Caco-2 (cell line): ENCODE results near the gene LUM. TPM values are rescaled to one million over a fixed set of nuclear protein-coding genes. Genes with fewer than 3 reads are reported as not detected.

Experiments used
- BruUV-seq: library from RNA; stranded (reverse); fragments of 400-500 nt; replicated peaks from 2 replicates; lab custom pipeline; 2021; lab: Mats Ljungman, UMichigan
- CTCF ChIA-PET: fragments of 300-600 bp; sonication (Branson Sonifier 250); formaldehyde crosslinking; loops from one replicate; lab custom pipeline; 2022; ENCODE audit warnings: antibody characterized with exemption; lab: Charles Lee
- POLR2A ChIA-PET: fragments of 300-600 bp; sonication (Branson Sonifier 250); formaldehyde crosslinking; loops from one replicate; lab custom pipeline; 2022; ENCODE audit warnings: antibody characterized with exemption; lab: Charles Lee
- DNase-seq, 2 experiments: peaks; one replicate each; pipeline versions ENCODE4 v3.0.0 to v3.0.0-alpha.2; 2020 to 2022
- H3K27me3 ChIP-seq: replicated peaks from 2 replicates; pipeline ENCODE4 v1.6.0; 2011; ENCODE audit warnings: low read length; ENCODE audit not compliant: control insufficient read depth, insufficient read depth
- H3K36me3 ChIP-seq: 2 replicates; pipeline ENCODE4 v1.5.1; 2011; ENCODE audit warnings: low read length; ENCODE audit not compliant: control insufficient read depth, insufficient read depth
- H3K4me1 ChIP-seq: fragments of 250-450 bp; sonication (Bioruptor Pico); 2 replicates; pipeline ENCODE4 v1.5.1; 2020; ENCODE audit warnings: mild to moderate bottlenecking
- H3K4me3 ChIP-seq: 2 replicates; pipeline ENCODE4 v1.5.1; 2011; ENCODE audit warnings: low read depth, mild to moderate bottlenecking, control low read depth, low read length
- H3K9me3 ChIP-seq: fragments of 250-450 bp; sonication (Bioruptor Pico); 2 replicates; pipeline ENCODE4 v1.5.1; 2020; ENCODE audit warnings: mild to moderate bottlenecking, moderate library complexity
- H3K27ac Mint-ChIP-seq: one replicate; pipeline ENCODE4 v1.8.0; 2022; ENCODE audit warnings: mixed read lengths; ENCODE audit not compliant: unreplicated experiment
- H3K27me3 Mint-ChIP-seq: one replicate; pipeline ENCODE4 v1.8.0; 2022; ENCODE audit warnings: mixed read lengths; ENCODE audit not compliant: insufficient read depth, unreplicated experiment
- H3K36me3 Mint-ChIP-seq: one replicate; pipeline ENCODE4 v1.8.0; 2022; ENCODE audit warnings: mild to moderate bottlenecking, mixed read lengths; ENCODE audit not compliant: insufficient read depth, unreplicated experiment
- H3K4me1 Mint-ChIP-seq: one replicate; pipeline ENCODE4 v1.8.0; 2022; ENCODE audit warnings: low read depth, mixed read lengths; ENCODE audit not compliant: unreplicated experiment
- H3K4me3 Mint-ChIP-seq: one replicate; pipeline ENCODE4 v1.8.0; 2022; ENCODE audit warnings: mild to moderate bottlenecking, moderate library complexity, mixed read lengths; ENCODE audit not compliant: unreplicated experiment
- H3K9me3 Mint-ChIP-seq: one replicate; pipeline ENCODE4 v1.8.0; 2022; ENCODE audit warnings: mixed read lengths; ENCODE audit not compliant: unreplicated experiment
- CTCF ChIP-seq, 2 experiments: fragments of 200-600 bp in 1 of 2; IDR thresholded peaks; 1 replicate in 1 of 2; 2 replicates in 1 of 2; pipeline versions ENCODE4 v1.5.1 to v1.8.0; 2011 to 2022; ENCODE audit warnings: antibody characterized with exemption in 1 of 2, control low read depth in 1 of 2, inconsistent platforms in 1 of 2, low read depth in 1 of 2, low read length in 1 of 2, mild to moderate bottlenecking in 1 of 2, moderate library complexity in 1 of 2; ENCODE audit not compliant: insufficient read depth in 1 of 2, severe bottlenecking in 1 of 2, unreplicated experiment in 1 of 2
- intact Hi-C: fragments of 100-400 bp; cut with micrococcal nuclease; formaldehyde crosslinking; loops from one replicate; pipeline ENCODE4 v1.10.0; 2022; ENCODE audit not compliant: unreplicated experiment
- total RNA-seq: library from RNA; stranded (reverse); gene quantifications from 2 replicates; pipeline ENCODE4 v1.2.3, GENCODE V29; 2022

LUM gene
- total RNA-seq, 1 experiment from 2014 or later, result 4.5 TPM

GRCh38 chr12:91119089-91119488 is 7.8 kb upstream of the LUM start:
- ChIA-PET POLR2A (no interaction called here), CTCF (no interaction called here)

GRCh38 chr12:91113621-91114020 is 2.3 kb upstream of the LUM start:
- peaks cover 11% of the 10 kb centered on the region; the same call in 1 of the 2 replicates for H3K4me1 ChIP-seq
- ChIA-PET POLR2A (no interaction called here), CTCF (no interaction called here)
- intact Hi-C loops, result no loop called here
- Mint-ChIP-seq H3K27me3 (no peaks in the 10 kb centered on the region), H3K9me3 (no peaks in the 10 kb centered on the region), H3K4me1 (peaks cover 13% of the 10 kb centered on the region), H3K4me3 (no peak overlapping the region), H3K36me3 (no peaks in the 10 kb centered on the region), H3K27ac (no peak overlapping the region)
- no TSS peak for BruUV-seq
- no peaks in the 10 kb centered on the region for H3K9me3 ChIP-seq
- DNase-seq, result no peak
- H3K4me3 ChIP-seq, result no peak overlapping the region
- H3K27me3 ChIP-seq, result no peaks in the 10 kb centered on the region
- no peaks in the 10 kb centered on the region for H3K36me3 ChIP-seq
- no peak for TF ChIP-seq CTCF (IDR thresholded peaks at IDR 0.05; ENCODE audit: insufficient read depth in 1 of 2, low read depth in 1 of 2, low read length in 1 of 2, severe bottlenecking in 1 of 2, unreplicated experiment in 1 of 2)

More at GRCh38 chr12:91119089-91119488, 7.8 kb upstream of the LUM start:
- no peak overlapping the region for H3K4me3 ChIP-seq
- H3K27ac Mint-ChIP-seq, result no peak overlapping the region
- no TSS peak for BruUV-seq
- DNase-seq, result no peak
- H3K9me3 Mint-ChIP-seq, result peaks cover 6% of the 10 kb centered on the region
- no peaks in the 10 kb centered on the region for H3K27me3 ChIP-seq
- H3K36me3 Mint-ChIP-seq, result no peaks in the 10 kb centered on the region
- peaks cover 16% of the 10 kb centered on the region for H3K4me1 ChIP-seq
- H3K9me3 ChIP-seq, result no peaks in the 10 kb centered on the region
- H3K36me3 ChIP-seq, result no peaks in the 10 kb centered on the region
- peaks cover 18% of the 10 kb centered on the region for H3K4me1 Mint-ChIP-seq
- intact Hi-C loops, result no loop called here
- H3K4me3 Mint-ChIP-seq, result no peak overlapping the region
- no peaks in the 10 kb centered on the region for H3K27me3 Mint-ChIP-seq
- TF ChIP-seq CTCF (IDR thresholded peaks at IDR 0.05; ENCODE audit: insufficient read depth in 1 of 2, low read depth in 1 of 2, low read length in 1 of 2, severe bottlenecking in 1 of 2, unreplicated experiment in 1 of 2), result no peak

- ChIA-PET CTCF (no interaction called here), POLR2A (no interaction called here)
- Mint-ChIP-seq H3K36me3 (no peaks in the 10 kb centered on the region), H3K9me3 (no peaks in the 10 kb centered on the region), H3K27ac (no peak overlapping the region), H3K4me1 (peaks cover 11% of the 10 kb centered on the region), H3K4me3 (no peak overlapping the region), H3K27me3 (no peaks in the 10 kb centered on the region)
- Histone ChIP-seq H3K9me3 (no peaks in the 10 kb centered on the region), H3K4me3 (no peak overlapping the region), H3K36me3 (no peaks in the 10 kb centered on the region), H3K27me3 (no peaks in the 10 kb centered on the region), H3K4me1 (peaks cover 9% of the 10 kb centered on the region; the same call in 1 of the 2 replicates)
- DNase-seq, result no peak
- TF ChIP-seq CTCF (IDR thresholded peaks at IDR 0.05; ENCODE audit: insufficient read depth in 1 of 2, low read depth in 1 of 2, low read length in 1 of 2, severe bottlenecking in 1 of 2, unreplicated experiment in 1 of 2), result no peak
- intact Hi-C loops, result no loop called here
- BruUV-seq, result no TSS peak
These were observed 876 bp downstream of the LUM start for GRCh38 chr12:91110311-91110924.
